T-cell (primary cell): ENCODE results near the gene FOXO3. TPM values are rescaled to one million over a fixed set of nuclear protein-coding genes. Genes with fewer than 3 reads are reported as not detected.

Experiments
- ATAC-seq, 4 experiments: fragments of 200-7000 bp in 3 of 4; fragments of 150-1000 bp in 1 of 4; cut with Tn5 transposase; replicated peaks in 1 of 4; 1 replicate in 3 of 4; 2 replicates in 1 of 4; pipeline ENCODE4 v1.10.0; 2021; ENCODE audit warnings: moderate library complexity in 3 of 4, mild to moderate bottlenecking in 2 of 4, moderate number of reproducible peaks in 1 of 4
- CTCF ChIA-PET, 2 donors: fragments of 300-600 bp; sonication (Branson Sonifier 250); formaldehyde crosslinking; loops; one replicate each; lab custom pipeline; 2022; ENCODE audit warnings: antibody characterized with exemption in 2 of 2; lab: Charles Lee
- POLR2A ChIA-PET, 2 donors: fragments of 300-600 bp; sonication (Branson Sonifier 250); formaldehyde crosslinking; loops; one replicate each; lab custom pipeline; 2022; ENCODE audit warnings: antibody characterized with exemption in 2 of 2; lab: Charles Lee
- DNase-seq, 35 experiments: peaks; one replicate each; pipeline versions ENCODE4 v3.0.0 to v3.0.0-alpha.2; 2013 to 2023
- H3K27ac ChIP-seq: one replicate; pipeline ENCODE4 v1.5.1; 2013; ENCODE audit warnings: low read length
- H3K27me3 ChIP-seq, 2 experiments: replicated peaks in 1 of 2; 1 replicate in 1 of 2; 2 replicates in 1 of 2; pipeline versions ENCODE4 v1.6.1 to v1.7.0; 2013; ENCODE audit warnings: low read length in 1 of 2, mixed read lengths in 1 of 2; ENCODE audit not compliant: control insufficient read depth in 2 of 2, insufficient read depth in 2 of 2; ENCODE audit errors: extremely low read depth in 1 of 2
- H3K36me3 ChIP-seq, 2 donors: 1 replicate in 1 of 2; 2 replicates in 1 of 2; pipeline versions ENCODE4 v1.6.1 to v1.7.0; 2013; ENCODE audit warnings: low read length in 1 of 2; ENCODE audit not compliant: control insufficient read depth in 2 of 2, insufficient read depth in 1 of 2; ENCODE audit errors: extremely low read depth in 1 of 2
- H3K4me1 ChIP-seq, 2 experiments: 1 replicate in 1 of 2; 2 replicates in 1 of 2; pipeline versions ENCODE4 v1.6.1 to v1.7.0; 2013; ENCODE audit warnings: low read length in 2 of 2, mixed read lengths in 1 of 2; ENCODE audit not compliant: insufficient read depth in 2 of 2, control insufficient read depth in 1 of 2; ENCODE audit errors: extremely low read depth in 1 of 2
- H3K4me3 ChIP-seq, 2 donors: 1 replicate in 1 of 2; 2 replicates in 1 of 2; pipeline versions ENCODE4 v1.5.1 to v1.7.0; 2013; ENCODE audit warnings: mild to moderate bottlenecking in 2 of 2, low read length in 1 of 2, moderate library complexity in 1 of 2; ENCODE audit not compliant: control insufficient read depth in 1 of 2; ENCODE audit errors: extremely low read depth in 1 of 2
- H3K9me3 ChIP-seq: 2 replicates; pipeline ENCODE4 v1.7.0; 2013
- H3K27ac Mint-ChIP-seq, 2 donors: one replicate each; pipeline ENCODE4 v1.8.0; 2020 to 2021; ENCODE audit warnings: mild to moderate bottlenecking in 2 of 2, mixed read lengths in 2 of 2
- H3K27me3 Mint-ChIP-seq, 2 donors: one replicate each; pipeline ENCODE4 v1.8.0; 2021 to 2022; ENCODE audit warnings: mixed read lengths in 2 of 2
- H3K36me3 Mint-ChIP-seq: one replicate; pipeline ENCODE4 v1.8.0; 2021; ENCODE audit warnings: mixed read lengths
- H3K4me1 Mint-ChIP-seq, 3 donors: one replicate each; pipeline ENCODE4 v1.8.0; 2020 to 2022; ENCODE audit warnings: mixed read lengths in 3 of 3, mild to moderate bottlenecking in 1 of 3
- H3K4me3 Mint-ChIP-seq, 3 donors: one replicate each; pipeline ENCODE4 v1.8.0; 2020 to 2022; ENCODE audit warnings: mild to moderate bottlenecking in 3 of 3, mixed read lengths in 3 of 3, moderate library complexity in 3 of 3
- H3K9me3 Mint-ChIP-seq, 3 donors: one replicate each; pipeline ENCODE4 v1.8.0; 2020 to 2022; ENCODE audit warnings: mixed read lengths in 3 of 3
- WGBS: methylation state at CpG from one replicate; pipeline ENCODE4 v1.1.5; 2013; ENCODE audit warnings: missing lambda C conversion rate; ENCODE audit not compliant: insufficient coverage; 5-methylcytosine and 5-hydroxymethylcytosine counted together
- total RNA-seq, 35 experiments: library from RNA in 6 of 35; stranded (reverse) in 6 of 35; fragments of 120-200 nt in 1 of 35; gene quantifications; one replicate each; pipeline versions ENCODE4 v1.2.1 to v1.2.4 and lab custom pipeline; 2013 to 2026

The FOXO3 gene
- total RNA-seq, 5 donors from 2014 or later (not counting 1 experiment from before 2014, with no cell fraction given) = 21.5 to 26.2 (median 22.2) TPM

DNA sequence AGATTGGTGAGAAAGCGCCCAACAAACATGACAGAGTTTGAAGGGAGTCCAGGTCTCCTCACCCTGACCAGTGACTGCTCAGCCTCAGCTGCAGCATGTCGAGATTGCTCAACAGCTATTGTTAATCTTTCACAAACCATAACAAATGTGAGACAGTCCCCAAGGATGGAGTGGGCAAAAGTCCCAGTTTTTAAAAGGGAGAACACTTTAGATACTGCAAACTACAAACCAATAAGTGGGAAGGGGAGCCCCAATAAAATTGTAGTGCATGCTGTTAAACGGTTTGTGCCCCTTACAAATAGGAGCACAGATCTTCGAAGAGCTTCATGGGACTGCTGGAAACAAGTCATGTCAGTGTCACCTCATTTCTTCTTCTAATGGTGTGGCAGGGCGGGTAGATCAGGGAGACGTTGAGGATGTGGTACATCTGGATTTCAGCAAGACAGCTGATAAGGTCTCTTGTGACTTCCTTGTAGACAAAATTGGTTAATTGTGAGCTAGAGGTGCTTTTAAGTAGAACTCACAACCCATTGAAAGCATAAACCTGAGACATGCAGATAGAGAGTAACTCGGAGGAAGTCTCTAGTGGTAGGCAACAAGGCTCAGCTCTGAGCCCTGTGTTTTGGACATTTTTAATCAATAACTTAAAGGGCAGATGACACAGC lies 153.5 kb downstream of the FOXO3 start:
- H3K4me1 Mint-ChIP-seq = peaks cover 0 to 29% (median 24%) of the 10 kb centered on the region in 3 donors
- no peaks in the 10 kb centered on the region for H3K36me3 Mint-ChIP-seq
- no peaks in the 10 kb centered on the region for H3K9me3 ChIP-seq
- 10% methylated on average over 2 of the region's 7 CpGs for WGBS
- H3K27me3 ChIP-seq = no peaks in the 10 kb centered on the region
- H3K27me3 Mint-ChIP-seq = no peaks in the 10 kb centered on the region
- DNase-seq (peak in 4 of 35 experiments; percentile 4 to 26 (median 9)), ATAC-seq (peak in 1 of 4 experiments; percentile 69)
- no peak overlapping the region for H3K27ac ChIP-seq
- H3K4me3 Mint-ChIP-seq = peak overlapping the region in 1 of 3 donors; percentile 19
- peaks cover 19 to 20% of the 10 kb centered on the region in 2 experiments for H3K4me1 ChIP-seq
- ChIA-PET POLR2A (interaction anchor here in 1 of 2 donors (0.9 kb wide), 1 partner anchor 155 kb away, joined by 3 read pairs; no protein-coding TSS in a partner anchor), CTCF (interaction anchor here in 1 of 2 donors (0.7 to 1.1 kb wide), 2 partner anchors 8 to 86 kb away, joined by 3 read pairs; no protein-coding TSS in a partner anchor)
- H3K27ac Mint-ChIP-seq = peak overlapping the region in 1 of 2 donors; percentile 58
- H3K36me3 ChIP-seq = no peaks in the 10 kb centered on the region
- no peak overlapping the region for H3K4me3 ChIP-seq
- no peaks in the 10 kb centered on the region for H3K9me3 Mint-ChIP-seq

GRCh38 chr6:108714766-108715414 lies 154.2 kb downstream of the FOXO3 start:
- CTCF ChIA-PET = interaction anchor here in 1 of 2 donors (0.7 to 1.1 kb wide), 2 partner anchors 9 to 85 kb away, joined by 3 read pairs; no protein-coding TSS in a partner anchor
- H3K36me3 ChIP-seq = no peaks in the 10 kb centered on the region
- H3K4me3 ChIP-seq = no peak overlapping the region
- Mint-ChIP-seq H3K36me3 (no peaks in the 10 kb centered on the region), H3K9me3 (no peaks in the 10 kb centered on the region), H3K27ac (no peak overlapping the region), H3K4me1 (peaks cover 0 to 29% (median 24%) of the 10 kb centered on the region in 3 donors), H3K4me3 (peak overlapping the region in 1 of 3 donors; percentile 19), H3K27me3 (no peaks in the 10 kb centered on the region)
- H3K27ac ChIP-seq = no peak overlapping the region
- H3K9me3 ChIP-seq = no peaks in the 10 kb centered on the region
- H3K27me3 ChIP-seq = no peaks in the 10 kb centered on the region
- ATAC-seq (no peak), DNase-seq (no peak)
- 58% methylated on average over 5 of the region's 9 CpGs for WGBS
- POLR2A ChIA-PET = interaction anchor here in 1 of 2 donors (0.9 kb wide), 1 partner anchor 156 kb away, joined by 3 read pairs; no protein-coding TSS in a partner anchor
- H3K4me1 ChIP-seq = peaks cover 19 to 20% of the 10 kb centered on the region in 2 experiments

- Histone ChIP-seq H3K36me3 (no peaks in the 10 kb centered on the region), H3K27me3 (no peaks in the 10 kb centered on the region), H3K27ac (no peak overlapping the region), H3K9me3 (no peaks in the 10 kb centered on the region), H3K4me3 (no peak overlapping the region), H3K4me1 (peaks cover 19 to 20% of the 10 kb centered on the region in 2 experiments)
- ChIA-PET CTCF (no interaction called here), POLR2A (interaction anchor here in 1 of 2 donors (0.5 kb wide), 1 partner anchor 356 kb away, joined by 7 read pairs; no protein-coding TSS in a partner anchor)
- no peaks in the 10 kb centered on the region for H3K36me3 Mint-ChIP-seq
- no peak overlapping the region for H3K27ac Mint-ChIP-seq
- H3K4me1 Mint-ChIP-seq = peaks cover under 1 to 29% (median 24%) of the 10 kb centered on the region in 3 donors
- no CpG with 5 or more reads among the region's 5 CpGs for WGBS
- DNase-seq = no peak
- no peak for ATAC-seq
- H3K9me3 Mint-ChIP-seq = no peaks in the 10 kb centered on the region
- no peaks in the 10 kb centered on the region for H3K27me3 Mint-ChIP-seq
- H3K4me3 Mint-ChIP-seq = no peak overlapping the region
These were observed 155.1 kb downstream of the FOXO3 start for GRCh38 chr6:108715832-108716231.

- peaks cover 3 to 31% (median 24%) of the 10 kb centered on the region in 3 donors for H3K4me1 Mint-ChIP-seq
- Histone ChIP-seq H3K4me1 (peaks cover 19 to 20% of the 10 kb centered on the region in 2 experiments), H3K27me3 (no peaks in the 10 kb centered on the region), H3K36me3 (no peaks in the 10 kb centered on the region), H3K4me3 (no peak overlapping the region), H3K9me3 (no peaks in the 10 kb centered on the region), H3K27ac (no peak overlapping the region)
- ATAC-seq = no peak
- WGBS = 95% methylated on average over 38 of the region's 39 CpGs
- ChIA-PET CTCF (no interaction called here), POLR2A (no interaction called here)
- peaks cover 0 to 2% of the 10 kb centered on the region in 2 donors for H3K27me3 Mint-ChIP-seq
- no peak overlapping the region for H3K27ac Mint-ChIP-seq
- no peak for DNase-seq
- no peaks in the 10 kb centered on the region for H3K9me3 Mint-ChIP-seq
- no peaks in the 10 kb centered on the region for H3K36me3 Mint-ChIP-seq
- H3K4me3 Mint-ChIP-seq = no peak overlapping the region
These were observed 156.4 kb downstream of the FOXO3 start for GRCh38 chr6:108716801-108717791.

GRCh38 chr6:108719477-108719876 lies 158.8 kb downstream of the FOXO3 start:
- no peak for DNase-seq
- WGBS = 90% methylated on average over 2 of the region's 3 CpGs

More at GRCh38 chr6:108719477-108719876, 158.8 kb downstream of the FOXO3 start:
- Histone ChIP-seq H3K9me3 (no peaks in the 10 kb centered on the region), H3K27ac (no peak overlapping the region), H3K27me3 (no peaks in the 10 kb centered on the region), H3K4me1 (peaks cover 11 to 14% of the 10 kb centered on the region in 2 experiments), H3K4me3 (no peak overlapping the region), H3K36me3 (no peaks in the 10 kb centered on the region)
- ChIA-PET POLR2A (no interaction called here), CTCF (interaction anchor here (0.6 to 0.7 kb wide), 2 partner anchors 94 to 117 kb away, joined by 3 read pairs; no protein-coding TSS in a partner anchor)
- peaks cover 7 to 8% (median 8%) of the 10 kb centered on the region in 3 donors for H3K9me3 Mint-ChIP-seq
- no peak overlapping the region for H3K4me3 Mint-ChIP-seq
- ATAC-seq = no peak
- peaks cover 6% of the 10 kb centered on the region for H3K36me3 Mint-ChIP-seq
- no peak overlapping the region for H3K27ac Mint-ChIP-seq
- H3K4me1 Mint-ChIP-seq = peaks cover 3 to 18% (median 13%) of the 10 kb centered on the region in 3 donors
- H3K27me3 Mint-ChIP-seq = peaks cover 0 to 2% of the 10 kb centered on the region in 2 donors
